Activated T-helper 1 cell treated with anti-CD3 and anti-CD28 coated beads, Interleukin-12 subunit alpha, Interleukin-12 subunit beta, Interleukin-2, Interleukin-4 antibody, amounts not matched to agents 30 ng/mL and 10 ng/mL and 1 ng/mL, durations not matched to agents 14 hours and 24 hours and 36 hours (primary cell): ENCODE results near the gene ACER1. TPM values are rescaled to one million over a fixed set of nuclear protein-coding genes. Genes with fewer than 3 reads are reported as not detected.
"Not testable (repeated sequence)": the region's sequence is repeated elsewhere in the genome, so short reads cannot be mapped to it uniquely, and the experiment has no call there.

Experiments used
- DNase-seq: peaks from one replicate; pipeline ENCODE4 v3.0.0; 2021; ENCODE audit warnings: low spot score
- H3K27ac Mint-ChIP-seq: one replicate; pipeline ENCODE4 v1.8.0; 2021; ENCODE audit warnings: mild to moderate bottlenecking, mixed read lengths
- H3K27me3 Mint-ChIP-seq: one replicate; pipeline ENCODE4 v1.8.0; 2022; ENCODE audit warnings: mild to moderate bottlenecking, moderate library complexity, mixed read lengths; ENCODE audit not compliant: insufficient read depth
- H3K36me3 Mint-ChIP-seq: one replicate; pipeline ENCODE4 v1.8.0; 2021; ENCODE audit warnings: low read depth, mixed read lengths
- H3K4me1 Mint-ChIP-seq: one replicate; pipeline ENCODE4 v1.8.0; 2021; ENCODE audit warnings: low read depth, mixed read lengths
- H3K4me3 Mint-ChIP-seq: one replicate; pipeline ENCODE4 v1.8.0; 2021; ENCODE audit warnings: mild to moderate bottlenecking, moderate library complexity, mixed read lengths
- H3K9me3 Mint-ChIP-seq: one replicate; pipeline ENCODE4 v1.8.0; 2021; ENCODE audit warnings: mixed read lengths
- intact Hi-C: fragments of 100-400 bp; cut with micrococcal nuclease; formaldehyde crosslinking; loops from one replicate; pipeline ENCODE4 v1.15.1; 2024
- total RNA-seq: library from RNA; stranded (reverse); gene quantifications from 2 replicates; pipeline ENCODE4 v1.2.3, GENCODE V29; 2022

The ACER1 gene
- total RNA-seq, 1 donor from 2014 or later, result not detected

DNA sequence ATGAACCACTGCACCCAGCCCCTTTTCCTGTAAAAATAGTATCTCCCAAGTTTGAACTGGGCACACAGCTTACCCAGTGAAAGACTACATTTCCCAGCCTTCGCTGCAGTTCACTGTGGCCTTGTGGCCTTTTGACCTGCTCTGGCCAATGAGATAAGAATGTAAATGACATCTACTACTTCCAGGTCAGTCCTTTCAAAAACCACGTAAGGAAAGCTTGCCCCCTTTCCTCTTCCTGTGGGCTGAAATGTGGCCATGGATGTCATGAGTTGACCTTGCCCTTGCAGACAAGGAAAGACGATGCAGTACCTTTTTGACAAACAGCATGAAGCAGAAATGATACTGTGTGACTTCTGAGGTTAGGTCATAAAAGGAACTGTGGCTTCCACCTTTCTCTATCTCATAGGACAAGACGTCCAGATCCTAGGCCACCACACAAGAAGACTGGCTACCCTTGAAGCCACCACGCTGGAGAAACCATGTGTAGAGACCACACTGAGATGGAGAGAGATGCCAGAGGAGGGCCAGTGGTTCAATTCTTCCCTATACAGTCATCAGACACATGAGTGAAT is 19.9 kb downstream of the ACER1 start:
- no peaks in the 10 kb centered on the region for H3K9me3 Mint-ChIP-seq
- H3K4me1 Mint-ChIP-seq, result no peaks in the 10 kb centered on the region
- DNase-seq, result no peak
- intact Hi-C loops, result no loop called here
- no peaks in the 10 kb centered on the region for H3K27me3 Mint-ChIP-seq
- H3K27ac Mint-ChIP-seq, result no peak overlapping the region
- no peak overlapping the region for H3K4me3 Mint-ChIP-seq
- H3K36me3 Mint-ChIP-seq, result no peaks in the 10 kb centered on the region

DNA sequence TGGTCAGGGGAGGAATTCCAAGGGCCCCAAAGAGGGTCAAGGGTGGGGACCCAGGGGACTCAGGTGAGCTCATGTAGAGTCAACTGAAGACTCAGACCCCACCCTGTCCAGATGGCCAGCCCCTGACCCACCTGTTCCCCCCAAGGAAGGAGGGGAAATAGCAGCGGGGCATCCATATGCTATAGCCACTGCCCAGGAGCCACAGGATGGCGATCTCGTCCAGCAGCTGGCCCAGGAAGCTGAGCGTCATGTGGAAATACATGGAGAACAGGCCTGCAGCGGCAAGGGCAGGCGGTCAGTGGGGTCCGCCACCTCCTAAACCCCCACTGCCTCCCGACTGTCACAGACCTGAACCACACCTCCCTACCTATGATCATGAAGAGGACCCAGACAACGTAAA is 21.4 kb downstream of the ACER1 start:
- Mint-ChIP-seq H3K4me3 (no peak overlapping the region), H3K4me1 (no peaks in the 10 kb centered on the region), H3K9me3 (no peaks in the 10 kb centered on the region), H3K36me3 (no peaks in the 10 kb centered on the region), H3K27ac (no peak overlapping the region), H3K27me3 (no peaks in the 10 kb centered on the region)
- DNase-seq, result no peak
- intact Hi-C loops, result no loop called here

DNA sequence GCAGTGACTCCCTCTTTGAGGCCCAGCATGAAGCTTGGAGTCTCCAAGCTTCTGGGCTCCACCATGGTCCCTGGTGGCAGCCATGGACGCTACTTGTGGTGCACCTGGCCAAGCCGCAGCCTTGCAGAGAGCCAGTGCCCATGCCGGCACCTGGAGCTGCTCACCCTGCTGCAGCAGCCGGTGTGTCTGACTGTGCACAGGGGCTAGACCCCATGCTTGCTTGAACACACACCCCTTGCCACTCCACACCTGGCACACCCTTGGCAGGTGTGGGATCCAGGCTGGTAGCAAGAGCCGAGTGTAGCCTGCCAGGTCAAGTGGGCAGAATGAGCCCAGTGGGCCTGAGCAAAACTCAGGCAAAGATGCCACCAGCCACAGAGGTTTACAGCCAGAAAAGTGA is 35.0 kb downstream of the ACER1 start:
- Mint-ChIP-seq H3K4me3 (no peak overlapping the region), H3K27me3 (no peaks in the 10 kb centered on the region), H3K9me3 (peaks cover 15% of the 10 kb centered on the region), H3K4me1 (peaks cover 4% of the 10 kb centered on the region), H3K27ac (no peak overlapping the region), H3K36me3 (peaks cover 2% of the 10 kb centered on the region)
- intact Hi-C loops, result no loop called here
- no peak for DNase-seq

DNA sequence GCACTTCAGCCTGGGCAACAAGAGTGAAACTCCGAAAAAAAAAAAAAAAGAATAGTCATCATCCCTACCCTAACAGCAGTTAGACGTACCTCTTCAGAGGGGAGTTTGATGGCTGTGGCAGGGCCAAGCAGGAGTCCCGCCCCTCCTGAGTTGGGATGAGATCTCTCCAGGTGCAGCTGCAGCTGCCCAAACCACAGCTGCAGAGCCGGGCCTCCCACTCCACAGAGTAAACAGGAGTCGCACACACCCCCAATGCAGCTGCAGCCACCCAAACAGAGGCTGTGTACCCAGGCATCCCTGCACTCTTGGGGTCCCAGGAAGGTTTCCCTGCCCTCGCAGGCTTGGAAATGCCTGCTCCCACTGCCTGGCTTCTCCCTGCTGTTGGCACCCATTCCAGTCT is 36.2 kb downstream of the ACER1 start:
- Mint-ChIP-seq H3K27ac (no peak overlapping the region), H3K4me3 (no peak overlapping the region), H3K27me3 (no peaks in the 10 kb centered on the region), H3K9me3 (peaks cover 22% of the 10 kb centered on the region), H3K4me1 (peaks cover 4% of the 10 kb centered on the region), H3K36me3 (peaks cover 2% of the 10 kb centered on the region)
- intact Hi-C loops, result no loop called here
- no peak for DNase-seq

DNA sequence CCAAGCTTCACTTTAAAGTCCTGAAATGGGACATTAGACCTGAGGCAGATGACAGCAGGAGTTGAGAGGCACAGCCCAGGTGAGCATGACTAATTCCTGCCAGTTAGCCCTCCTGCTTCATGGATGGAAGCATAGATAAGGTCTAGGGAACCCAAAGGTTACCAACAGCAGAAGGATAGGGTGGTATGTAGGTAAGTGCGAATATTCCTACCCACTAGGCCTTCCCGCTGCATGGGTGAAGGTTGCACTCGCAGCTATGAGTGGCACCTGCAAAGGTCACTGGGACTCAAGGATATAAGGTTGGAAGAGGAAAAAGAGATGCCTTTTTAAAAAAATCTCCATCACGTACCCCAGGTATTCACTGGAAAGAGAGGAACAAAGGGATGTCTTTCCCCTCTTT is 41.4 kb downstream of the ACER1 start:
- Mint-ChIP-seq H3K27me3 (no peaks in the 10 kb centered on the region), H3K36me3 (peaks cover 2% of the 10 kb centered on the region), H3K9me3 (peaks cover 63% of the 10 kb centered on the region), H3K27ac (no peak overlapping the region), H3K4me3 (no peak overlapping the region), H3K4me1 (no peaks in the 10 kb centered on the region)
- no peak for DNase-seq
- intact Hi-C loops, result no loop called here

DNA sequence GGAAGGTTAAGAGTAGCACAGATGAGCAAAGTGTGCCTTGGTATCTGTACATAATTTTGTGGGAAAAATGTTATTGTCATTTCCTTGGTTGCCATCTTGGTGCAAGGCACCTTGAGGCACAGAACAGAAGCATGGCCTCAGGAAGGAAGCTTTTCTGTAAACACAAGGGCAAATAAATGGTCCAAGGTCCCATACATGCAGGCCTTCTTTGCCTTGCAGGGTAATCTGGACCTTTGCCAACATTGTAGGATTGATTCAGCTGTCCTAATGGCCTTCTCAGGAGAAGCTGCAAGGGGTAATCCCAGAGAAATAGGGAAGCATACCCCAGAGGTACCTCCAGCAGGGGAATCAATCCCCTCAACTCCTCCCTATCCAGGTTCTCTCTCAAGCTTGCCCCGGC is 44.7 kb downstream of the ACER1 start:
- Mint-ChIP-seq H3K9me3 (peaks cover 49% of the 10 kb centered on the region), H3K27ac (no peak overlapping the region), H3K4me1 (no peaks in the 10 kb centered on the region), H3K4me3 (no peak overlapping the region), H3K27me3 (no peaks in the 10 kb centered on the region), H3K36me3 (no peaks in the 10 kb centered on the region)
- intact Hi-C loops, result no loop called here
- no peak for DNase-seq

DNA sequence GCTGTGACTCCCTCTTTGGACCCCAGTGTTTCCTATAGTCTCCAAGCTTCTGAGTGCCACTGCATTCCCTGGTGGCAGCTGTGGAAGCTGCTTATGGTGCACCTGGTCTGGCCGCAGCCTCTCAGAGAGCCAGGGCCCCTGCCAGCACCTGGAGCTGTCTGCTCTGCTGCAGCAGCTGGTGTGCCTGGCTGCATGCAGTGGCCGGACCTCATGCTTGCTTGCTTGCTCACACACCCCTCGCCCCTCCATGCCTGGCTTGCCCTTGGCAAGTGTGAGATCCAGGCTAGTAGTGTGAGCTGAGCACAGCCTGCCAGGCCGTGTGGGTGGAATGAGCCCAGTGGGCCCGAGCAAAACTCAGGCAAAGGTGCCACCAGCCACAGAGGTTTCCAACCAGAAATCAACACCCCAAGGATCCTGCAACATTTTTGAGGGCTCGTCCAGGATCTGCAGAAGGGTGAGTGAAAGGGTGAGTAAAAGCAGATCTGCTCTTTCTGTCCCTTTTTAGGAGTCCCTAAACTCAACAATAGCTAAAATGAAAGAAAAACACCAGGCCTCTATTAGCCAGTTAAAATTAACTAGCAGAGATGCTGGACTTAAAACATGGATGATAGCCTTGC is 46.0 kb downstream of the ACER1 start:
- H3K27ac Mint-ChIP-seq, result no peak overlapping the region
- no peak overlapping the region for H3K4me3 Mint-ChIP-seq
- intact Hi-C loops, result no loop called here
- H3K36me3 Mint-ChIP-seq, result no peaks in the 10 kb centered on the region
- H3K9me3 Mint-ChIP-seq, result peaks cover 43% of the 10 kb centered on the region
- H3K27me3 Mint-ChIP-seq, result no peaks in the 10 kb centered on the region
- DNase-seq, result no peak
- no peaks in the 10 kb centered on the region for H3K4me1 Mint-ChIP-seq

DNA sequence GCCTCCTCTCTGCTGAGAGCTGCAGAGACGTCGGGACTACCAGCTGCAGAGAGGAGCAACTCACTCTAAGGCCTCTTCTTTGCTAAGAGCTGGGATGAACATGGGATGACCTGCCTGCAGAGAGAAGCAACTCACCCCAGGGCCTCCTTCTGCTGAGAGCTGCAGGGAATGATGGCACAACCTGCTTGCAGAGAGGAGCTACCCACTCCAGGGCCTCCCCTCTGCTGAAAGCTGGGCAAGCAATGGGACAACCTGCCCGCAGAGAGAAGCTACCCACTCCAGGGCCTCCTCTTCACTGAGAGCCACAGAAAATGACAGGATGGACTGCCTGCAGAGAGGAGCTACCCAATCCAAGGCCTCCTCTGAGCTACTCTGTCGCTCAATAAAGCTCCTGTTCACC is 46.7 kb downstream of the ACER1 start:
- no peak for DNase-seq
- H3K27me3 Mint-ChIP-seq, result no peaks in the 10 kb centered on the region
- intact Hi-C loops, result no loop called here
- H3K27ac Mint-ChIP-seq, result no peak overlapping the region
- peaks cover 36% of the 10 kb centered on the region for H3K9me3 Mint-ChIP-seq
- no peaks in the 10 kb centered on the region for H3K4me1 Mint-ChIP-seq
- no peak overlapping the region for H3K4me3 Mint-ChIP-seq
- no peaks in the 10 kb centered on the region for H3K36me3 Mint-ChIP-seq

DNA sequence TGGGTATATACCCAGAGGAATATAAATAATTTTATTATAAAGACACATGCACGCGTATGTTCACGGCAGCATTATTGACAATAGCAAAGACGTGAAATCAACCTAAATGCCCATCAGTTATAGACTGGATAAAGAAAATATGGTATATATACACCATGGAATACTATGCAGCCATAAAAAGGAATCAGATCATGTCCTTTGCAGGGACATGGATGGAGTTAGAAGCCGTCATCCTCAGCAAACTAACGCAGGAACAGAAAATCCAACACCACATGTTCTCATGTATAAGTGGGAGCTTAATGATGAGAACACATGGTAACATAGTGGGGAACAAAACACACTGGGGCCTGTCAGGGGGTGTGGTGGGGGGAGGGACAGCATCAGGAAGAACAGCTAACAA is 51.0 kb downstream of the ACER1 start:
- H3K9me3 Mint-ChIP-seq, intact Hi-C loops, H3K27me3 Mint-ChIP-seq, DNase-seq, H3K27ac Mint-ChIP-seq, H3K4me3 Mint-ChIP-seq: not testable (repeated sequence)
- peaks cover 12% of the 10 kb centered on the region for H3K36me3 Mint-ChIP-seq
- peaks cover 17% of the 10 kb centered on the region for H3K4me1 Mint-ChIP-seq

DNA sequence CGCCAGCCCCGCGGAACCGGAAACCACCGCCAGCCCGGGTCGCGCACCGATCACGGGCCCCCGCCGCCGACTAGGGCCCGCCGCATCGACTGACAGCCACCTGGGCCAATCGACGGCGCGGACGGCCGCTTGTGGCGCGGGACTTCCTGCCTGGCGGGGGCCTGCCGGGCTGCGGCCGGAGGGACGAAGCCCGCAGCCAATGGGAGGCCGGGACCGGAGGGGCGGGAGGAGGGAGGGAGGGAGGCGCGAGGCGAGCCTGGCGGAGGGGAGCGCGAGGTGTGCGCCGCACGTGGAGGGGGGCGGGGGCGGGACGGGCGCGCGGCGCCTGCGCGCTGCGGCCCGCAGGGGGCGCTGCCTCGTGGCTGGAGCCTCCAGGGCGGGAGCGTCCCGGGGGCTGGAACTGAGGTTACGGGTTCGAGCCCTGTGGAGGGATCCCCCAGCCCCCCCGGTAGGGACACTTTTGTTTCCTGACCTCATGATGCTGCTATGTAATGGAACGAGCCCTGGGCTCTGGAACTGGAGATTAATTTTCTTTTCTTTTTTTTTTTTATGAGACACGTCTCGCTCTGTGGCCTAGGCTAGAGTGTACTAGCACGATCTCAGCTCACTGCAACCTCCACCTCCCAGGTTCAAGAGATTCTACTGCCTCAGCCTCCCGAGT is 53.4 kb downstream of the ACER1 start, which contains the start of gene MLLT1:
TSS of gene MLLT1 (minus strand) at position 45 of the 661 bp plus-strand sequence. CDS start 191 bp downstream, outside the sequence.
- H3K4me1 Mint-ChIP-seq, result peaks cover 26% of the 10 kb centered on the region
- intact Hi-C loops, result loop anchor here (1.0 kb wide), 3 partner anchors 81 to 224 kb away; partner anchors contain the start of gene CLPP
- peaks cover 15% of the 10 kb centered on the region for H3K36me3 Mint-ChIP-seq
- H3K27me3 Mint-ChIP-seq, result no peaks in the 10 kb centered on the region
- DNase-seq, result peak; percentile 96
- H3K27ac Mint-ChIP-seq, result peak within 1 kb of the TSS; percentile 90
- peak within 1 kb of the TSS; percentile 95 for H3K4me3 Mint-ChIP-seq
- H3K9me3 Mint-ChIP-seq, result no peaks in the 10 kb centered on the region

DNA sequence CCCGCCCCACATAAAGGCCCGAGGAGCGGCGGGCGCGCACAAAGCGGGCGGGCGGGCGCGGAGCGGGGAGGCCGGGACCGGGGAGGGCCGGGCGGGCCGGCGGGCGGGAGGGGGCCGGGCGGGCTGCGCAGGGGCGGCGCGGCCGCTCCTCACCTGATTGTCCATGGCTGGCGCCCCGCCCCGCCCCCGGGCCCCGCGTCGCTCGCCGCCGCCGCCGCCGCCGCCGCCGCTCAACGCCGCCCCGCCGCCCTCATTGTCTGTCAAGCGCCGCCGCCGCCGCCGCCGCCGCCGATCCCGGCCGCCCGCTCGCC is 53.8 kb downstream of the ACER1 start:
- Mint-ChIP-seq H3K9me3 (no peaks in the 10 kb centered on the region), H3K36me3 (peaks cover 15% of the 10 kb centered on the region), H3K27ac (no peak overlapping the region), H3K4me1 (peaks cover 26% of the 10 kb centered on the region), H3K4me3 (no peak overlapping the region), H3K27me3 (no peaks in the 10 kb centered on the region)
- no peak for DNase-seq
- intact Hi-C loops, result no loop called here

DNA sequence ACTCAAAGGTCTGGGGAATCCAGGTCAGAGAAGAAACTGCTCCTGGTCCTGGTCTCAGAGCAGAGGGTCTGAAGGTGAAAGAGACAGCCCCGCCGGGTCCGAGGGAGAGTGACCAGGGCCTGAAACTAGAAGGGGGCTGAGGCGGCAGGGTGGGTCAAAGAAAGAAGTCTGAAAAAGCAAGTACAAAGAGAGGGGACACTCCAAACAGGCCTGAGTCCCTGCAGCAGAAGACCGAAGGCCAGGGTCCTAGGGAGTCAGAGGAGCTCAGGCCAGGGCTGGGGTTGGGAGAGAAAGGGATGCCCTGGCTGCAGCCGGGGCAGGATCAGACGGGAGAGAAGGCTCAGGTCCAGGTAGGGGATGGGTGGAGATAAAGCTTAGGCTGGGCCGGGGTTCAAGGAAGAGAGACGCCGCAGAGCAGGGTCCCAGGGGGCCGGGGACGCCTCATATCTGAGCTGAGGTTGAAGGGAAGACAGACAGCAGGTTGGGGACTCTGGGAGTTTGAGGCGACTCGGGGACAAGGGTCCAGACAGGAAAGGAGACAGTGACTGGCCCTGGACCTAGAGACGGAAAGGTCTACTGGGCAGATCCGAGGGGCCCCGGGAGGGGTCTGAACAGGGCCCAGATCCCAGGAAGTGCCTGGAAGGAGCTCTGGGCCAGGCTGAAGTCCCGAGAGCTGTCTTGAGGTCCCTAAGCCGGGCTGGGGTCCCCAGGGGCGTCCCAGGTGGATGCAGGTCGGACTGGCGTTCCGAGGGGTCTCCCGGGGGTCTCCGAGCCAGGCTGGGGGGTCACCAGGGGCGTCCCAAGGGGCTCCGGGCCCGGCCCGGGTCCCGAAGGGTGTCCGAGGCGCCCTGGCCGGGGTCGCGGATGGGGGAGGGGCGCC is 54.4 kb downstream of the ACER1 start:
- DNase-seq, result no peak
- H3K4me1 Mint-ChIP-seq, result peaks cover 26% of the 10 kb centered on the region
- peak overlapping the region; percentile 95 for H3K4me3 Mint-ChIP-seq
- no peaks in the 10 kb centered on the region for H3K9me3 Mint-ChIP-seq
- peaks cover 15% of the 10 kb centered on the region for H3K36me3 Mint-ChIP-seq
- intact Hi-C loops, result no loop called here
- H3K27me3 Mint-ChIP-seq, result no peaks in the 10 kb centered on the region
- peak overlapping the region; percentile 90 for H3K27ac Mint-ChIP-seq

DNA sequence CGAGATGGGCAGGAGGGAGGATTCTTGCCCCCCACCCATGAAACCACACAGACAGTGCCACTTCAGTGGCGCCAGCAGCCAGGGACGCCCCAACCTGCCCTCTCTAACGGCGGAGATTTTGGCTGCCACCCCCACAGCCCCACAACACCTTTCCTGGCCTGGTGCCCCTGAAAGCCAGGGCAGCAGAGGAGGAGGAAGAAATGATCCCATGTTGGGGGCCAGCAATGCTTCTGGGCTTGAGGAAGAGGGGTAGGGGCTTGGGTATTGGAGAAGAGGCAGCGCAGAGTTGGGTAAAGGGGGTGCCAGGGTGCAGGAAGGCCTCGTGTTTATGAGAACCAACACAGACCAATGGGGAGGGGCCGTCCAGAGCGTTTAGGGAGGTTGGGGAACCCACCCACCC is 55.4 kb downstream of the ACER1 start:
- peak overlapping the region; percentile 95 for H3K4me3 Mint-ChIP-seq
- H3K36me3 Mint-ChIP-seq, result peaks cover 15% of the 10 kb centered on the region
- H3K9me3 Mint-ChIP-seq, result no peaks in the 10 kb centered on the region
- H3K4me1 Mint-ChIP-seq, result peaks cover 26% of the 10 kb centered on the region
- intact Hi-C loops, result no loop called here
- H3K27me3 Mint-ChIP-seq, result no peaks in the 10 kb centered on the region
- H3K27ac Mint-ChIP-seq, result peak overlapping the region; percentile 90
- DNase-seq, result no peak
